ENCODE measurements around the gene PIGB. TPM values are rescaled to one million over a fixed set of nuclear protein-coding genes. Genes with fewer than 3 reads are reported as not detected.

The PIGB gene
- total and polyA plus RNA-seq, 2 of the 8 experiments (the other 6 are each of a cell fraction or from before 2014, with no cell fraction given), result 4.3 to 11.7 TPM

MicroRNAs within 50 kb of the gene (microRNA counts, 767-probe panel; counts per million panel counts)
- microRNA hsa-miR-628-3p (879 counts per million, percentile 95 among the panel's probes with 10 or more counts), microRNA hsa-miR-628-5p (879 counts per million, percentile 95 among the panel's probes with 10 or more counts)

Small RNA genes lying within 50 kb of the gene (microRNA-seq; reads per million reads assigned to microRNA genes)
- gene MIR628 (ENCODE audit: borderline microRNAs expressed in 2 of 2, borderline number of aligned reads in 2 of 2, borderline replicate concordance in 1 of 2), result 6.4 to 9.1 reads per million in 2 experiments

Other genes starting within 250 kb of the PIGB start
- 126 and 130 TPM in 2 replicates for gene RSL24D1, start 122.3 kb upstream of the PIGB start, total RNA-seq (2021; fragmentation: NEBNext Ultra II Directional; extraction: Animal tissue kit (Norgen Biotek cat#: 25700))
- 22.1 and 45.7 TPM in 2 replicates for gene RSL24D1, start 122.3 kb upstream of the PIGB start, polyA plus RNA-seq (2011; rRNA removed)
- 6.5 and 7.5 TPM in 2 replicates for gene RAB27A, start 29.4 kb upstream of the PIGB start, total RNA-seq (2021; fragmentation: NEBNext Ultra II Directional; extraction: Animal tissue kit (Norgen Biotek cat#: 25700))
- 1.3 and 2.3 TPM in 2 replicates for gene RAB27A, start 29.4 kb upstream of the PIGB start, polyA plus RNA-seq (2011; rRNA removed)
- gene PIGBOS1, start 99 bp upstream of the PIGB start, total RNA-seq (2021; fragmentation: NEBNext Ultra II Directional; extraction: Animal tissue kit (Norgen Biotek cat#: 25700)), result 7.8 and 9.0 TPM in 2 replicates
- gene PIGBOS1, start 99 bp upstream of the PIGB start, polyA plus RNA-seq (2011; rRNA removed), result 12.3 and 16.7 TPM in 2 replicates
- gene CCPG1, start 89.1 kb downstream of the PIGB start, total RNA-seq (2021; fragmentation: NEBNext Ultra II Directional; extraction: Animal tissue kit (Norgen Biotek cat#: 25700)), result 13.2 and 13.4 TPM in 2 replicates
- 1.8 and 2.3 TPM in 2 replicates for gene CCPG1, start 89.1 kb downstream of the PIGB start, polyA plus RNA-seq (2011; rRNA removed)
- 1.4 and 2.7 TPM in 2 replicates for gene PIERCE2, start 89.3 kb downstream of the PIGB start, total RNA-seq (2021; fragmentation: NEBNext Ultra II Directional; extraction: Animal tissue kit (Norgen Biotek cat#: 25700))
- 1.1 and 1.9 TPM in 2 replicates for gene PIERCE2, start 89.3 kb downstream of the PIGB start, polyA plus RNA-seq (2011; rRNA removed)
- 1.2 and 2.3 TPM in 2 replicates for gene DNAAF4, start 189.0 kb downstream of the PIGB start, total RNA-seq (2021; fragmentation: NEBNext Ultra II Directional; extraction: Animal tissue kit (Norgen Biotek cat#: 25700))
- gene DNAAF4, start 189.0 kb downstream of the PIGB start, polyA plus RNA-seq (2011; rRNA removed), result 0.47 and 2.1 TPM in 2 replicates

Data from H1 (cell line).